AG09319 (cell line): ENCODE measurements around the gene AUP1.

Experiments used
- DNase-seq: peaks from one replicate; pipeline ENCODE4 v3.0.0-alpha.2; 2010; ENCODE audit warnings: low read depth; ENCODE audit errors: extremely low read depth
- CTCF ChIP-seq: IDR thresholded peaks from 2 replicates; pipeline ENCODE4 v1.5.1; 2011; ENCODE audit warnings: low read depth, mild to moderate bottlenecking, inconsistent platforms, low read length, moderate library complexity

AUP1 gene

DNA sequence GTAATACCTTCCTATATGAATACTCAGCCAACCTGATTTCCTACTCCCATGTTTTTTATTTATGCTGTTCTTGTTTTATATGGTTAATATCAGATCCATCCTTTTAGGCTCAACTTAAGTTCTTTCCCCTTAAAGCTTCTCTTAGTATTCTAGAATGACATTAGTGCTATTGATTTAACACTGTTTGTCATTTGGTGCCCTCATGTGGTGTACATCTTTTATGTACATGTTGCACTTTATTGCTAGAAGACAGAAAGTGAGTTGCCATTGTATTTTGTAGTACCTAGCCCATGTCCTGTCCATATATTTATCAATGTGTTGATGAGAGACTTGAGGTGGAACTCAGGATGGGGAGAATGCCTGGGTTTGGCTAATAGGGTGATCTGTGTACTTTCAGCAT is 2.7 kb upstream of the AUP1 start:
- peak; percentile 29 for TF ChIP-seq CTCF
- no peak for DNase-seq

DNA sequence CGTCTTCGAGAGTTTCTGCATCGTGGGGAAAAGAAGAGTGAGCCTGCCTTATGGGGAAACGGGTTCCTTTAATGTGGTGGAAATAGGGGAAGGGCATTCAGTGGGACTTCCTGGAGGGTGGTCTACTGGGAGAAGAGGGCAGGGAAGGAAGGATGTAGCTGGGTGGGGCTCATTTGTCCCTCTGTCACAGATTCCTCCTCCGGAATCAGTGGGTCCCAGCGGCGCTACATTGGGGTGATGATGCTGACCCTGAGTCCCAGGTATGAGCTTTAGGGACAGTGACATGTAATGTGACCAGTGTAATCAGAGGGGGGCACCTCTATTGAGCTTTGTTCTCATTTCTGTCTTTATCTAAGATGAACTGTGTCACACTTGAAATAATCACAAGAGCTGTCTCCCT is 2.2 kb upstream of the AUP1 start:
- no peak for TF ChIP-seq CTCF

GRCh38 chr2:74530239-74531187 is 1.0 kb upstream of the AUP1 start:
- DNase-seq = no peak

More for the DNA sequence above, 2.2 kb upstream of the AUP1 start:
- no peak for DNase-seq

GRCh38 chr2:74528600-74529356 is 728 bp downstream of the AUP1 start:
- DNase-seq = no peak
- no peak for TF ChIP-seq CTCF

More at GRCh38 chr2:74530239-74531187, 1.0 kb upstream of the AUP1 start:
- TF ChIP-seq CTCF = no peak

DNA sequence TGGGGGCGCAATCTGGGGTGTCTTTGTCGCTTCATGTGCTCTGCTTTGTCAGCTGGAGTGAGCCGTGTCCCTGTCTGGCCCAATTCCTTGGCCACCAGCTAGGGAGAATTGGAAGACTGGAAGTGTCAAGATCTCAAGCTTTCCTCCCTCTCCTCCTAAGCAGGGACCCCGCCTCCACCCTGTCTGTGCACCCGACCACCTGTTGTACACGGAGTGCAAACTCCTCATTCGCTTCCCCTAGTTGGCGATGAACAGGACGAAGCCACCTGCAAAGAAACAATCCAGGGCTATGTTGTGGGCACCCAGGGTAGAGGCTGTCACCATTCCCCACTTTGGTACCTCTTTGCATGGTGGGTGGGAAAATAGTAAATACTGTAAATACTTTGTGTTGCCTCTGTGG is 1.8 kb downstream of the AUP1 start:
- no peak for DNase-seq
- TF ChIP-seq CTCF = no peak

GRCh38 chr2:74526649-74527230 is 2.8 kb downstream of the AUP1 start:
- TF ChIP-seq CTCF = no peak
- no peak for DNase-seq
